ENCODE measurements around the gene MNX1.

The MNX1 gene

DNA sequence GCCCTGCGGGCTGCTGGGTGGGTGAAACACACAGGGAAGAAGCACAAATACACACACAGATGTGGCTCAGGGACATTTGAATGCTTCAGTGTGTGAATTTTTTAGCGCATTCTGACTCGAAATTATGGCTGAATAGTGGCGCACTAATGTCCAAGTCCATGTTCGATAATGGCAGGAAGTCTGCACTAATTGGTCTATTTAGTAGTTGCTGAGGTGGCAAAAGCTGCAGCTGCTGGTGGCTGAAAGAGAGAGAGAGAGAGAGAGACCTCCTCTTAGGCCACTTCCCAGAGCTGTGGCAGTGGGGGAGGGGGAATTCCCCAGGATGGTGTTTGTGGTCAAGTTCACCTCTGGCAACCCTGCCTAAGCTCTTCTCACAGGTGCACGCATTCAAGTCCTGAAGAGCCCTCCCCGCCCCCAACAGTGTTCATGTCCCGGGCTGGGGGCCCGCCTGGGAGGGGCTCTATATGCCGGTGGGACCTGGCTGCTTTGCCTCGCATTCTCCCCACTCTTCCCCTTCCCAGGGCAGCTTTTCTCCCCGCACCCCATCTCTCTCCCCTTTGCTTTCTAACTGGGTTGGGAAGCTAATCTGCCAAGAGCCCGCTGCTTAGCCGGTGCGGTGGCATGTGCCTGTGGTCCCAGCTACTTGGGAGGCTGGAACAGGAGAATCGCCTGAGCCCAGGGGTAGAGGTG, 6.0 kb upstream of the MNX1 start:
- no peak for DNase-seq (ENCODE audit: low read depth in 4 of 4, low spot score in 1 of 4)

DNA sequence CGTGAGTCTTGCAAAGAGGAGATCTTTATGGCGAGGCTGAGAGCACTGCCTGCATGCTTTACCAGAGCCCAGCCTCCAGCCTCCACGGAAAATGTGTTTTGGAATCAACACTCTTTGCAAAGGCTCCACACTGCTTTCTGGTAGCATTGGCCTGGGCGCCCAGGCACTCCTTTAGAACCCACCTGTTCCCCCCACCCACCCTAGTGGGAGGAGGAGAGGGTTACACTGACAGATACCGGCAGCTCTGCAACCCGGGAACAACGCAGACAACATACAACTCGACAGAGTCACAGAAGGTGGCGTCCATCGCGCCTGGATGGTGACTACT, 5.5 kb upstream of the MNX1 start:
- no peak for DNase-seq (ENCODE audit: low read depth in 4 of 4, low spot score in 1 of 4)

DNA sequence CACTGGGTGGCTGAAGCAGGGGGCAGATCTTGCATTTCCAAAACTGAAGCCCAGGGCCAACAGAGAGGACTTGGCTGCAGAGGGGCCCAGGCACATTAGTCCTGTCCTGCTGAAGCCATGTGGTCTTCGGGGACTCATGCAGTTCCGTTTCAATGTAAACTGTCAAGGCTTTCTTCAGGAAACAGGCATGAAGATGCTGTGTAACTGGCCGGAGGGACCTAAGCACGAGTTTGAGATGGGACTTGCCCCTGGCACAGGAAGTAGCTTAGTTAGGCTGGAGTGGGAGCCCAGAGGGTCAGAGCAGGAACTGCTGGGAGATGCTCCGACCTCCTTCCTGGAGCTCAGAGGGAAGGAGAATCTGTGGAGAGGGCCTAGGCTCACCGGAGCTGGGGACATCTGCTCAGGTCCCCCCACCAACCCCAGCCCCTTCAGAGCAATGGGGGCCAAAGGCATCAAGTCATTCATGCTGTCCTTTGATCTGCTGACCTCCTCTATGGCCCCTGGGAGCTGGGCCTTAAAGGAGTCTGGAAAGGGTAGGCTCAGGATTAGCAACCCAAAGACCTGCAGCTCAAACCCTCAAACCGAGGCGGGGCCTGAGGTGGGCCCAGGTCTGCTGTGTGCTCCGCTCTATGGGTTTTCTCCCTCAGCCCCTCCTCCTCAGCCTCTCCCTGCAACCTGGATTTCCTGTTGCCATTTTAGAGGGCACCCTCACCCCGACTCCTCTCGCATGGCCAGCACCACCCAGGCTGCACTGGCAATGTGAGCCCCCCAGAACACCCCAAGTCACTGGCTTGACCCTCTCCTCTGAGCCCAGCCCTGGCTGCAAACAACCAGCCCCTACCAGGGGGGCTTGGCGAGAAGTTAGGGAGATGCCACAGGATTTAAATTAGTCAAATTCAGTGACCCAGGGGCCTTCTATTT, 4.4 kb upstream of the MNX1 start:
- DNase-seq (ENCODE audit: low read depth in 4 of 4, low spot score in 1 of 4): no peak

DNA sequence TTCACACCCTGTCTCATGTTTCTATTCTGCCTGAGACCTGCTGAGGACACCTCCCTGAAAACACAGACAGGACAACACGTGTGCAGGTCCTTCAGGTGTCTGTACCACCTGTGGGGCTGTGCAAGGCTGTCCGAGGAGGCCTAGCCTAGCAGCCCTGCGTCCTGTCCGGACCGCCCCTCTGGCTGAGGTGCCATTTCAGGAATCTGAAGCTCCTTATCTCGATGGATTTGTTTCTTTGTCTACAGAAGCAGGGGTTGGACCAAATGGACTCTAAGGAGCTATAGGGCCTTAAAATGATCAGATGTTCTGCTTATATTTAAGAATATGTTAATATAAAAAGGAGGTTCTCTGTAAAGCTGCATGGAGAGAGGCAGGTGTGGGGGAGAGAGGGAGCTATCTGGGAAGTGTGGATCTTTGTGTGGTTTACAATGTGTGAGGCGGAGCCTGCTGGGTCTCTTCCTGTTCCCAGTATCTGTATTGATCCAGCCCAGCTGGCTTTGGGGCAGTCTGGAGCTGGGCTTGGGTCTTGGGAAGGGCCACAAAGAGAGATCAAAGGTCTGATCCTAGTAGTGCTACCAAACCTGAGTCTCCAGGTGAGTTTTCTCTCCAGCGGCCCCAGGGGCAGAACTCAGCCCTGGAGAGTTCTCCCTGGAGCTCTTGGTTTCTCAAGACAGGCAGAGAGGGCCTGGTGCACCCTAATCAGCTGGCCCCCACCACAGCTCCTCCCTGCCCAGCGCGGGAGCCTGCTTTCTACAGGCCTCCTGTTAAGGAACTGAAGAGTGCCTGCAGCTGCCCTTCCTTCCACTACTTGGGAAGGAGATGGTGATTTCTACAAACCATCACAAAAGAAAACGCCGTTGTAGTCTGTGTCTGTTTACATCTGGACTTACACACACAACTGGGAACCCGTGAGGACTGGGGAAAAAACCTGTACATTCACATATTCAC, 3.4 kb upstream of the MNX1 start:
- no peak for DNase-seq (ENCODE audit: low read depth in 4 of 4, low spot score in 1 of 4)

DNA sequence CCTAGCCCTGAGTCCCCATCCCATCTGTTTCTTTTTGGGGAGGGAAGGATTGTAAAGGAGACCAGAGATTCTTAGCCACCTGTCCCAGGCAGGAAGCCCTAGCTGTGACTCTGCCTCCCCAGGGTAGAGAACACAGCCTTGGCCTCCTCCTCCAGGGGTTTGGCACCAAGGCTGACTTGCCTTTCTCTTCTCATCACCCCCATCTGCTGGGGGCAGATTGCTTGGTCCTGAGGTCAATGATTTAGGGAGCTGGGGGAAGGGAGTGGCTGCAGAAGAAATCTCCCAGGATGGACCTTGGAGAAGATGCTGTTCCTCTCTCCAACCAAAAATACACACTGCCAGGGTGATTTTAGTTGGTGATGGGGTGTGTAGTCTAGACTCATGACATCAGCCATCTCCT, 2.6 kb upstream of the MNX1 start:
- DNase-seq (ENCODE audit: low read depth in 4 of 4, low spot score in 1 of 4): no peak

DNA sequence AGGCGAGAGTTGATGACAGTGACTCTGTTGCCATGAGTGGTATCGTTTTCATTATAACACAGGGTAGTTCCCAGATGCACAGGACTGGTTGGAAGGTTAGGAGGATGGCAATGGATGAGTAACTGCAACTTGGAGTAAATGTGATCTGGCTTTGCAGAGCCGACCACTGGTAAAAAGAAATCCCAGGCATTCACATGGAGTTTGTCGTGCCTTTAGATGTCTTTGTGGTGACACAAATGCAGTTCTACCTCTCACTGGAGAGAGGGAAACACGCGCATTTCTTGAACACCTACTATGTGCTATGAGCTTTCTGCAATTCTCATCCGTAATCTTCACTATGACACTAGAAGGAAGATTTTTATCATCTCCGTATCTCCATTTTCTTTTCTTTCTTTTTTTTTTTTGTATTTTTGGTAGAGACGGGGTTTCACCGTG, 1.7 kb upstream of the MNX1 start:
- DNase-seq (ENCODE audit: low read depth in 4 of 4, low spot score in 1 of 4): no peak

DNA sequence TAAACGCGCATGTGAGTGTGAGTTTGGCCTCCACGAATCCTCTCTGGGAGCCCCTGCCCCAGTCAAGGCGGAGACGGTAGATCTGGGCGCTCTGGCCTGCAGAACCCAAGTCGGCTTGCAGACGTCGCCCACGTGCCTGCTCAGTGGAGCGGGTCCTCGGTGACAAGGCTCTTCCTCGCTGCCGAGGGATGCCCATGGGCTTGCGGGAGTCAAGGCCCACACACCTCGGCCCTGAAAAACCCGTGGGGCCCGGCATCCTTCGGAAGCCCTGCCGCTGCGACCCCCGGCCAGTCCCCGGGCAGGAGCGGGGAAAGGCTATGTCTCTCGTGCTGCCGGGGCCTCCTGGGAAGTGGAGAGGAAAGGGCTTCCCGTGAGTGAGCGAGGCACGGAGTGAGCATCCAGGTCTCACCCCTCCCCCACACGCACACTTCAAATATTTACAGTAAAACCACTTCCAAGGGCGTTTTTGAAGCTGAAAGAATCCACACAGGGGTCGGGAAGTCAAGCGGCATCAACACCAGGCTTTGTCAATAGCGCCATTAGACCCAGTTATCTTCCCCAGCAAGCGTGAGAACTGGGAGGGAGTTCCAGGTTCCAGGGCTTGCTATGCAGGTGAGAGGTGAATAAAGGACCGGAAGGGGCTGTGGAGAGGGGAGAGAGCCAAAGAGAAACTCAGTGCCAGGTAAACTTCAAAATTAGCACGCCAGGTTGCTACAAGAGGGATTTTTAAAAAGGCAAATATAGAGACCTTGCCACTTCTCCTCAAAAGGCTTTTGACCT, 1.1 kb upstream of the MNX1 start:
- no peak for DNase-seq (ENCODE audit: low read depth in 4 of 4, low spot score in 1 of 4)

DNA sequence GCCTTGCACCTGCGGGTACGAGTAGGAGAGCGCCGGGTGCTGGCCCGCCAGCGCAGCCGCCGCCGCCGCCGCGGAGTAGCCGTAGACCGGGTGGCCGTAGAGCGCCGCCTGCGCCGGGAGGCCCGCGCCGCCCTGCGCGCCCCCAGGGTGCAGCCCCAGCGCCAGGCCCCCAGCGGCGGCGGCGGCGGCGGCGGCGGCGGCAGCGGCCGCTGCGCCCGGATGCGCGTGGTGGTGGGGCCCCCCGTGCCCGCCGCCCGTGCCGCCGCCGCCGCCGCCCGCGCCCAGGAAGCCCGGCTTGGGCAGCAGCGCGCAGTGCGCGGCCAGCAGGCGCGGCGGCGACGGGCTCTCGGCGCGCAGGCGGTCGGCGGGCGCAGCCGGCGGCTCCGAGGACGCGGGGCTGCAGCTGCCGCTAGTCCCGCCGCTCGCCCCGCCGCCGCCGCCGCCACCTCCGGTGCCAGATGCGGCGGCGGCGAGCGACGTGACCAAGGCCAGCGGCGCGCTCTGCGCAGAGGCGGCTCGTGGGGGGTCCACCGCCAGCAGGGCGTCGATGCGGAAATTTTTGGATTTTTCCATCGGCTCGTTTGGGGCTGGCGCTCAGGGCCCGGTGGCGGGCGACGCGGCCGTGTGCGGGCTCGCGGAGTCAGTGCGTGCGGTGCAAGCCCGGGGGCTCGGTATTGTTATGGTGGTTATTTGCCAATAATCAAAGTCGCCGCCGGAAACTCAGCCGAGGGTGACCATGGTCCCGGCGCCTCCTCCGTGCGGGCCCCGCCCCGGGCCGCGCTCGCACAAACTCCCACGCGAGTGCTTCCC, 480 bp downstream of the MNX1 start:
- DNase-seq (ENCODE audit: low read depth in 4 of 4, low spot score in 1 of 4): no peak

DNA sequence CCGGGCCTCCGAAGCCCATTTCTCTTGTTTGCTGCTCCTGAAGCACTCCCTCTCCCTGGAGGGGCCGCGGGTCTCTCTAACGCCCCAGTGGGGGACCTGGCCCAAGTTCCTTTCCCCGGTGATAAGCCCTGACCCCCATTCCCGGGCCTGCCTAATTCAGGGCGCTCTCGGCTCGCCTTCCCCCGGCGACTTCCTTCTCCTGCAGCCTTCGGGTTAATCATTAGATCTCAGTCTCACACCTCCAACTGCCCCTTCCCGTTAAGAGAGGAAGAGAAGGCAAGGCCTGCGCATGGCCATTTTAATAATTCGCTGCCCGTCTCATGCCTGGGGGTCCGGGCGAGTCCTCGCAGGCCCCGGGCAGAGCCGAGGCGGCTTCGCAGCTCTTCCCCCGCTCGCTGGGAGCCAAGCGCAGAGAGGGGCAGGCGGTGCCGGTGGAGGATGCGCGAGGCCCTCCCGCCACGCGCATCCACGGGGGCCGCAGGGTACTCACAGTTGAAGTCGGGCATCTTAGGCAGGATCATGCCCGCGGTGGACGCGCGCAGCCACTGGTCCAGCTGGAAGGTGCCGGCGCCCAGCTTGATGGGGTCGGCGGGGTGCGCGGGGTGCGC, 1.2 kb downstream of the MNX1 start:
- no peak for DNase-seq (ENCODE audit: low read depth in 4 of 4, low spot score in 1 of 4)

DNA sequence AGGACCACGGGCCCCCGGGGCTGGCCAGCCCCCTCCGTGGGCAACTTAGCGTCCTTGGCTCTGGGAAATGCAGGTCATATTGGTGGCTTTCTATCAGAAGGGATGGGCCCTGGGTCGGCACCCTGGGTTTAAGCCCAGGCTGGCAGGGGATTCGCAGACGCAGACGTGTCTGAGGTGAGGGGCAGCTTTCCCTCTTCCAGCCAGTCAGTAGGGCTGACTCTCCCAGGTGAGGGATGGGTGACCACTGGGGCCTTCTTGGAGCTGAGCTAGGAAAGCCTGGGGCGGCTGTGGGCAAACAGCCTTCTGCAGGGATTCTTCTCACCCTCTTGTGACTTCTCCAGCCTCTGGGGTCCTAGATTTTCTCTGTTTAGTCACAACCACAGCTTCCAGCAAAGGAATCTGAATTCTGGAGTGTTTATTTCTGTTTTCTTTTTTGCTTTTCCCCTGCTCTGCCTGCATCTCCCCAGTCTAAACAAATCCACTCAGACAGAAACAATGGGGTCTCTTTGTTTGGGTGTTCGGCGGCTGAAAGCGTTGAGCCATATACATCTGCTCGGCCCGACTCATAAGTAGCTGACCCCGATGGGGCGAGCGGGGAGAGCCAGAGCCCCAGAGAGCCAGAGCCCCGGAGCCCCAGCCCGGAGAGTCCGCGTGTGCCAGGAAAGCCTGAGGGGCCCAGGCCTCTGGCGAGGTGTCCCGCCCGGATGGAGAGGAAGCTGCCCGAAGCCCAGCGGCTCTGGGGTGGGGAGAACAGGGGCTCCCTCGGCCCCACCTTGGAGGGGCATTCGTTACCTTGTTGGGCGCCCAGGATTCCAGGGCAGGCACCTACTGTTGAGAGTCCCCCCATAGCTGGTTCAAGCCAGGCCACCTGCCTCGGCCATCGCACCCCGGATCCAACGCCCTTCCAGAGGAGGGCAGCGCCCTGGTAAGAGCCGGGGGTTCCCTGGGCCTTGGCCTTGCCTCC, 2.0 kb downstream of the MNX1 start:
- no peak for DNase-seq (ENCODE audit: low read depth in 4 of 4, low spot score in 1 of 4)

DNA sequence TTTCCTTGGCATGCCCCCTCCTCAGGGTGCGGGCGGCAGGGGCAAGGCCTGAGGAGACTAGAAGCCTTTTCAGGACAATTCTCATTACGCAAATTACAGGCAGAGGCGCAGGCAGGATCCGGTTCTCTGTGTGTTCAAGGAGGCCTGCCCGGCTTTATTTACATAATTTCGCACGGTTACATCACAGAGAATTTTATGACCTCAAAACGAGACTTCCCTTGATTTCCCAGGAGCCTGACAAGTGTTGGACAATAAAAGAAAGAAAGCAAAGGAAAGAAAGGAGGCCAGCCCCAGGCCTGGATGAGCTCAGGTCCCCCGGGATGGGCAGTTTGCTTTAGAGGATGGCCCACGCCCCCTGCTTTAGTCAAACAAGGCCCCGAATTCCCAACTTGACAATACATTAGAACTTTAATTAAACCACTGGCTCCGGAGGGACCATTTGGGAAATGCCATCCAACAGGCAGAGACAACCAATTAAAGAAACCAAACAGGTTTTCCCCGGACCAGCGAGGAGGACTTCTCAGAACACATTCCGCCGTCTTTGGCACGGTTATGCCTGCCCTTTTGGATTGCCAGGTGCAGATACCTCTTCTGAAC, 2.9 kb downstream of the MNX1 start:
- DNase-seq (ENCODE audit: low read depth in 4 of 4, low spot score in 1 of 4): no peak

DNA sequence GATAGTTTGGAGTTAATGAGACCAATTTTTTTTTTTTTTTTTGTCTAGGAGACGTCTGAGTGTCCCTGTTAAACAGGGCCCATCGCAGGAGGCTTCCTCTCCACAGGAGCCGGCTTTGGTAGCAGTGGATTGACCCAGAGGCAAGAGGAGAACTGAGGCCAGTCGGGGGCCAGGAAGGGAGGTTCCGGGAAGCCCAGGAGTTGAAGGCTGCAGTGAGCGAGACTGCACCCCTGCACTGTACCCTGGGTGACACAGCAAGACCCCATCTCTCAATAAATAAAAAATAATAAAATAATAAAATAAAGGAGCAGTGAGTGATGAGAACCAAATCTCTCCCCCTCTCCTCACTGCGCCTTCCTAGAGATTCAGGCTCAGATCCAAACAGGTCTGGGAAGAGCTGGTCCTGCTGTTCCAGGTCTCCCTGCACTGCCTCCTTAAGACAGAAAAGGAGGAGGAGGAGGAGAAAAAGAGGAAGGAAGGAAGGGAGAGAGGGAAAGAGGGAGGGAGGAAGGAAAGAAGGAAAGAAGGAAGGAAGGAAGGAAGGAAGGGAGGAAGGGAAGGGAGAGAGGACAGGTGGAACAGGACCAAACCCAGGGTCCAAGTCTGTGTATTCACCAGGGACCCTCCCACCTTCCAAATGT, 3.5 kb downstream of the MNX1 start:
- no peak for DNase-seq (ENCODE audit: low read depth in 4 of 4, low spot score in 1 of 4)

DNA sequence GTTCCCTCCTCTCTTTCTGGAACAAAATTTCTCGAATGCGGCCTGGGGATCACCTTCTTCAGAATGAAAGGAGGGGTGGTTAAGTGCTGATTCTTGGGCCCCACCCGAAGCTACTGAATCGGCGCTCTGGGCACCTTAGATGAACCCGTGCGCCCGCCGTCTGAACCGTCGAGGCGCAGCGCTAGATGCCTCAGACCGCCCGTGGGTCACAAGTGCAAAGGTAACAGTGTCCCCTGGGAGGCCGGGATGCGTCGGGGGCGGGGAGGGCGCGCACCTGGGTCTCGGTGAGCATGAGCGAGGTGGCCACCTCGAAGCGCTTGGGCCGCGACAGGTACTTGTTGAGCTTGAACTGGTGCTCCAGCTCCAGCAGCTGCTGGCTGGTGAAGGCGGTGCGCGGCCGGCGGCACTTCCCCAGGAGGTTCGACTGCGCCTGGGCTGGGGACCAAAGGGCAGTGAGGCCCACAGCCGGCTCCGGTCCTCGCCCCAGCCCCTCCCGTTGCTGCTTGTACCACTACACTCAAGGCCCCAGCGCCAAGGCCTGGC, 4.2 kb downstream of the MNX1 start:
- no peak for DNase-seq (ENCODE audit: low read depth in 4 of 4, low spot score in 1 of 4)

DNA sequence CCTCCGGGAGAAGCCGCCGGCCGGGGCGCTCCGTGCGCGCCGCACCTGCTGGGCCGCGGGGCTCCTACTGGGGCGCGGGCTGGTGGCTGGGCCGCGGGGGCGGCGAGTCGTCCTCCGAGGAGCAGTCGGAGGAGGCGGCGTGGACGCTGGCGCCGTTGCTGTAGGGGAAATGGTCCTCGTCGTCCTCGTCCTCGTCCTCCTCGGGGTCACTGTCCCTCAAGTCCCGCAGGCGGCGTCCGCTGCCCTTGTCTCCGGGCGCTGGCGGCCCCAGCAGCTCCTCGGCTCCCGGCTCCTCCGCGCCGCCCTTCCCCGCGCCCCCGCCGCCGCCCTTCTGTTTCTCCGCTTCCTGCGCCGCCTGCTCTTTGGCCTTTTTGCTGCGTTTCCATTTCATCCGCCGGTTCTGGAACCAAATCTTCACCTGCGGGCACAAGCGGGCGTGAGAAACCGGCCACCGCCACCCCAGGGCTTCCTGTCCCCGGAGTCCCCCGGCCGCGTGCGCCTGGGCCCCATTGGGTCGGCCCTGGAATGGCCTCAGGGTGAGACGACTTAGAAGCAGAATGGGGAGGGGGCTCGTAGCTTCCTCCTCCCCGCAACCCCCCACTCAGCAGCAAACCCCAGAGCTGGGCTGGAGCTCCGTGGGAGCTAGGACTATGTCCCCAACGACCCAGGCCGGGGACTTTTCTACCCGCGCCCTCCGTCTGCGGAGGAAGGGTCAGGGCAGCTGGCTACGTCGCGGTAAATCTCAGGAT, 4.8 kb downstream of the MNX1 start:
- no peak for DNase-seq (ENCODE audit: low read depth in 4 of 4, low spot score in 1 of 4)

DNA sequence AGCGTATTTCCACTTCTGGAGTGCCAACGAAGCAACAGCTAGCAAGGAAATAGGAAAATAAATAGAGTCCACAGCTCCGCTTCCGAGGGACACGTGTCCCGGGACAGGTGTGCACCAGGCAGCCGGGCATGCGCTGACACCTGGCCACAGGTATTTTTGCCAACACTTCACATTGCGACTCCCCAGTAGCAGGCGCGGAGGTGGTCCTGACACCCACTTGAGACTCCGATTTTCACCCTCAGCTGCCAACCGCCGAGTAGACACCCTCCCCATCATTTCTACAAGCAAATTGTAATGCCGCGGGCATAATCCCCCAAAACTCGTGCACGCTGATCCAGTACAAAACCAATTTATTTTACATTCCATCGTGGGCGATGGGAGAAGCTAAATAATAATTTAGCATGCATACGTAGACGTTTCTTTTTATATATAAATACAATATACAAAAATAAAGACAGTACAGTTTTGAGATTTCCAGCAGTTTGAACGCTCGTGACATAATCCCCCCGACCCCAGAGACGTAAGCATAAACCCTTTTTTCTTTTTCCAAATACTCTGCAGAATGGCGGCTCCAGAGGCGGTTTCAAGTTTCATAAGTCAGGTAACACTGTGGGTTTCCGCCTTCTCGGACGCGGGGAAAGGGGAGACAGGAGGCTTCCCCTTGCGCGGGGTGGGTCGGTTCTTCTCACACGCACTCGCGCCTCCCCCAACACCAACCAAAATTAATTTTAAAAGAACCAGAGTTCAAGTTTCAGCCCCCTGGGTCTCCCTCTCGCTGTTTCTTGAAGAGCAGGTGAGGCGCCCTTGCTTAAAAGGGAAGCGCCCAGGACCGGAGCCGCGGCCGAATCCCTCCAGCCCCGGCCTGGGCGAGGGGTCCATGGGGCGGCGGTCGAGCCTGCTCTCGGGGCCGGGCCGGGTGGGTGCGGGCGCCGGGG, 5.7 kb downstream of the MNX1 start:
- no peak for DNase-seq (ENCODE audit: low read depth in 4 of 4, low spot score in 1 of 4)
